Central memory CD8-positive, alpha-beta T cell (primary cell): ENCODE measurements around the gene RPS6KL1.
"Not testable (repeated sequence)": the region's sequence is repeated elsewhere in the genome, so short reads cannot be mapped to it uniquely, and the experiment has no call there.

Source experiments
- ATAC-seq: fragments of 150-1000 bp; cut with Tn5 transposase; replicated peaks from 2 replicates; pipeline ENCODE4 v1.10.0; 2022; ENCODE audit warnings: mild to moderate bottlenecking, moderate FRiP score, moderate number of reproducible peaks; ENCODE audit not compliant: poor library complexity, severe bottlenecking; ENCODE audit errors: extremely low read depth
- DNase-seq, 2 donors: peaks; one replicate each; pipeline ENCODE4 v3.0.0; 2021; ENCODE audit warnings: low spot score in 2 of 2
- H3K27ac Mint-ChIP-seq: one replicate; pipeline ENCODE4 v1.8.0; 2022; ENCODE audit warnings: low read depth, mild to moderate bottlenecking, moderate library complexity, mixed read lengths
- H3K27me3 Mint-ChIP-seq: one replicate; pipeline ENCODE4 v1.8.0; 2022; ENCODE audit warnings: mixed read lengths
- H3K36me3 Mint-ChIP-seq: one replicate; pipeline ENCODE4 v1.8.0; 2022; ENCODE audit warnings: mild to moderate bottlenecking, moderate library complexity, mixed read lengths; ENCODE audit not compliant: insufficient read depth
- H3K4me1 Mint-ChIP-seq: one replicate; pipeline ENCODE4 v1.8.0; 2022; ENCODE audit warnings: mixed read lengths
- H3K4me3 Mint-ChIP-seq: one replicate; pipeline ENCODE4 v1.8.0; 2022; ENCODE audit warnings: mild to moderate bottlenecking, moderate library complexity, mixed read lengths
- H3K9me3 Mint-ChIP-seq: one replicate; pipeline ENCODE4 v1.8.0; 2022; ENCODE audit warnings: mixed read lengths

RPS6KL1 gene

DNA sequence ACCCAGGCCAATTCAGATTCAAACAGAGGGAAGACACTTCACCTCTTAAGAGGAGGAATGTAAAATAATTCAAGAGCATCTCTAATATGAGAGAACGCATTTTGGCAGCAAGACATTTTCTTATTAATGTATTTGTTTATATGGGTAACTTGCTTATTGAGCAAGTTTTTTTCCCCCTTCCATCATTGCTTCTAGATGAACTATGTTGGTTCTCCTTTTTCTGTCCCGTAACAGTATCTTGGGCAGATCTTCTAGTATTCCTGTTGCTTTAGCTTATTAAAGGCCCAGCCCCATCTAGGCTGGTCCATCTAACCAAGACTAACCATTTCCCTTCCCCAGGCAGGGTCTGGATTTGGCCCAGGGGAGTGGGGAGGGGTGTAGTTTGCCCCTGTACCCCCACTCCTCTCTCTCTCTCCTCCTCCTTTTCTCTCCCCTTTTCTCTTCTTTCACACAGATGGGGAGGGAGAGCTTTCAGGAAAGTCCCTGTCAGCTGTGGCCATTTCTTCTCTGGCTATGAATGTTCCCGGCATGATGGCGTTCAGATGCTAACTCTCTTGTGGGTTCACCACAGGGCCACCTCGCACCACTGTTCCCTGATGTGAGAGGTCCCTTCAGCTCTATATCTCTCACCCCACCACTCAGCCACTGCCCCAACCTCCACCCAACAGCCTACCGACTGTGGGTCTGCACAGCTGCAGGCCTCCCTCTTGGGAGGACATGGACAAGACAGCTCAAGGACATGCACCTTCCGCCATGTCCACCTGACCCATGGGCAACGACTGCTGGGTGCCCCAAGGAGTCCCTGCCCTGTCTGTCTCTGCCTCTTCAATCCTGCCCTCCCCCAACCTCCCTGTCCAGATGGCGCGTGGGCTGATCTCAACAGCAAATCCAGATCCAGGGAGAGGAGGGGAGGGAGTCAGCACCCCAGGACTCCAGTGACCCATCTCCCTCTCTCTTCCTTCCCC lies 15.8 kb upstream of the RPS6KL1 start:
- DNase-seq (no peak), ATAC-seq (no peak)
- no peaks in the 10 kb centered on the region for H3K9me3 Mint-ChIP-seq
- no peak overlapping the region for H3K27ac Mint-ChIP-seq
- peaks cover 2% of the 10 kb centered on the region for H3K27me3 Mint-ChIP-seq
- H3K4me3 Mint-ChIP-seq, result no peak overlapping the region
- H3K4me1 Mint-ChIP-seq, result peaks cover 24% of the 10 kb centered on the region
- no peaks in the 10 kb centered on the region for H3K36me3 Mint-ChIP-seq

DNA sequence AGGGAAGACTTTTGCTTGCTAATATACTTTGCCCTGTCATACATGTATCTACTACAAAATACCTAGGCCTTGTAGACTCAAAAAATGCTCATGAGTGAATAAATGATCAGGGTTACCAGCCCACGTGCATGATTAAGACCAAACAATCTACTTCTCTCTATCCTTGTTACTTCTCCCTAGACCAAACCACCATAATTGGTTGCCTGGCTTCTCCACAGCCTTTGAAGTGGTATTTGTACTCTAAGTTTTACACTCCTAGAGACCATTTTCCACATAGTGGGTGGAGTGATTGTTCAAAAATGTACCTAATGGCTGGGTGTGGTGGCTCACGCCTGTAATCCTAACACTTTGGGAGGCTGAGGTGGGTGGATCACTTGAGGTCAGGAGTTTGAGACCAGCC lies 14.1 kb upstream of the RPS6KL1 start:
- no peaks in the 10 kb centered on the region for H3K9me3 Mint-ChIP-seq
- peaks cover 24% of the 10 kb centered on the region for H3K4me1 Mint-ChIP-seq
- no peak overlapping the region for H3K4me3 Mint-ChIP-seq

DNA sequence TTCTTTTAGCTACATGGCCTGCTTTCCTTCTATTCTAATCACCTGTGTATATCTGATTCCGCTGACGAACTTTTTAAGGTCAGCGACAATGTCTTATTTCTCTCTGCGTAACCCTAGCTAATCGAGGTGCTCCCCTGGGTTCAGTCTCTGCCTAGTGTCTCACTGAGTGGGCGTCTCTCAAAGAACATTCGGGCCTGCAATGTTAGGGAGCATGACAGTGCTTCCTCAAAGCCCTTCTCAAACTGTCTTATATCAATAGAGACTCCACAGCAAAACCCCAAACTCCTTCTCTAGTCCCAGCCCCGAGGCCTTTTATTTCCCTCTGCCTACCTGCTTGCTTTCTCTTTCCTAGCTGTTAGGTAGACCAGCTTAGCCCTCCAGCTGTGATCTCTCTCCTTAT lies 13.7 kb upstream of the RPS6KL1 start:
- H3K4me3 Mint-ChIP-seq, result no peak overlapping the region
- no peak overlapping the region for H3K27ac Mint-ChIP-seq
- no peaks in the 10 kb centered on the region for H3K9me3 Mint-ChIP-seq
- peaks cover 23% of the 10 kb centered on the region for H3K27me3 Mint-ChIP-seq
- H3K4me1 Mint-ChIP-seq, result peaks cover 19% of the 10 kb centered on the region
- H3K36me3 Mint-ChIP-seq, result peaks cover 2% of the 10 kb centered on the region
- DNase-seq (no peak), ATAC-seq (no peak)

More for the DNA sequence above, 14.1 kb upstream of the RPS6KL1 start:
- peaks cover 2% of the 10 kb centered on the region for H3K36me3 Mint-ChIP-seq
- DNase-seq (no peak), ATAC-seq (no peak)
- peaks cover 19% of the 10 kb centered on the region for H3K27me3 Mint-ChIP-seq
- H3K27ac Mint-ChIP-seq, result no peak overlapping the region

DNA sequence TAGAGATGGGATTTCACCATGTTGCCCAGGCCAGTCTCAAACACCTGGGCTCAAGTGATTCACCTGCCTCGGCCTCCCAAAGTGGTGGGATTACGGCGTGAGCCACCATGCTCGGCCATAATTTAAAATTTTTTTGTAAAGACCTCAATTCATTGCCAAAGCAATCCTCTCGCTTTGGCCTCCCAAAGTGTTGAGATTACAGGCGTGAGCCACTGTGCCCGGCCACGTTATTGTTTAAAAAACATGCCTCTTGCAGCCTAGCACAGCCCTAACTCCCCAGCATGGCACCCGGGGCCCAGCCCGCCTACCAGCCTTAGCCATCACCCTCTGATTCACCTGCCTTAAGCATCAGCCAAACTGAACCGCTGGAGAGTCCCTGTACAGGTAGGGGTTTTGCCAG lies 13.1 kb upstream of the RPS6KL1 start:
- ATAC-seq (no peak), DNase-seq (no peak)
- Mint-ChIP-seq H3K4me3 (no peak overlapping the region), H3K27me3 (peaks cover 29% of the 10 kb centered on the region), H3K4me1 (peaks cover 14% of the 10 kb centered on the region), H3K36me3 (peaks cover 2% of the 10 kb centered on the region), H3K27ac (no peak overlapping the region), H3K9me3 (no peaks in the 10 kb centered on the region)

DNA sequence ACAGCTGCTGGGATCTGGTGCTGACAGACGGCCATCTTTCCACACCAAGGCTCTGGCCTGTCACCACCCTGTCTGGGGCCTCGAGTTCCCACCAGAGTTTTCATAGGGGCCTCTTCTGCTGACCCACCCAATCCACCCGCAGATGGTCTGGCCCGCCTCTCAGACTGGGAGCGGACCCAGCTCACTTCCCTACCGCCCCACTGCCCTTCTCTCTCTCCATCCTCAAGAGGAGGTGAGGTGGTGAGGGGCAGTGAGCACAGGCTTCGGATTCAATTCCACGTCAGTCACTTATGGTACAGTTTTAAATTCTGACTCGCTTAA lies 12.3 kb upstream of the RPS6KL1 start:
- Mint-ChIP-seq H3K27me3 (peaks cover 33% of the 10 kb centered on the region), H3K4me3 (no peak overlapping the region), H3K9me3 (no peaks in the 10 kb centered on the region)

DNA sequence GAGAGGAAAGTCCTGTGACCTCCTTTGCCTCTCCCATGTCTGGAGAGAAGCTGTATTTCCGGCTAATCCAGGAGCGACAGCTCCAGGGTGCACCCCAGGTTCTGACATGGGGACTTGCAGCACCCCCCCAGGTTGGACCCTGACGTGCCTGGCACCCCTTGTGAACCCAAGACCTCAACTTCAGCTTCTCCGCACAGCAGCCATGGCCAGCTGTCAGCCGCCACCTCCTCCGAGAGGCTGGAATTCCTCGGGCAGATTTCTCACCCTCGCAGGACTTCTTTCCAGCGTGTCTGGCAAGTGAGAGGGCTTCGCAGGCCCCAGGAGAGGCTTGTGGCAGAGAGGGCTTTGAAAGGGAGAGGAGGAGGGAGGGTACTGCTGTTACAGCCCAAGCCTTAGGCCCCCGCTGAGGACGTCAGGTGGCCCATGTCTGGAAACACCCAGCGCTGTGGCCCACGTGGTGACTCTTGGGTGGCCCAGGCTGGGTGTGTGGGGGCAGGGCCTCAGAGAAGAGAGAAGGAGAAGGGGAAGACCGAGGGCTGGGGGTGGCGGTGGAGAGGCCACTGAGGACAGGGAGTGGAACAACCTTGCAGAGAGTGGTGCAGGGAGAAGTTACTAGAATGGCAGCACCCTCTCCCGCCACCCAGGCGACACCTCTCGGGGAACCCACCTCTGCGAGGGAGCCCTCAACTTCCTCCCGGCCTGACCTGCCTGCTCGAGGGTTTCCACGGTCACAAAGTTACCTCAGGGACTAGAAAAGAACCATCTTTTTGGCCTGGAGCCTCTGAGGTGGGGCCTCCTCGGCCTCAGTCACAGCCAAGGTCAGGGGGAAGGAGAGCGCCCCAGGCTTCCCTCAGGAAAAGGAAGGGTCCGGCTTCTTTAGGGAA lies 11.7 kb upstream of the RPS6KL1 start:
- no peak for DNase-seq

More for the DNA sequence above, 12.3 kb upstream of the RPS6KL1 start:
- H3K36me3 Mint-ChIP-seq, result peaks cover 2% of the 10 kb centered on the region
- no peak overlapping the region for H3K27ac Mint-ChIP-seq
- no peak for ATAC-seq
- DNase-seq, result no peak
- peaks cover 11% of the 10 kb centered on the region for H3K4me1 Mint-ChIP-seq

DNA sequence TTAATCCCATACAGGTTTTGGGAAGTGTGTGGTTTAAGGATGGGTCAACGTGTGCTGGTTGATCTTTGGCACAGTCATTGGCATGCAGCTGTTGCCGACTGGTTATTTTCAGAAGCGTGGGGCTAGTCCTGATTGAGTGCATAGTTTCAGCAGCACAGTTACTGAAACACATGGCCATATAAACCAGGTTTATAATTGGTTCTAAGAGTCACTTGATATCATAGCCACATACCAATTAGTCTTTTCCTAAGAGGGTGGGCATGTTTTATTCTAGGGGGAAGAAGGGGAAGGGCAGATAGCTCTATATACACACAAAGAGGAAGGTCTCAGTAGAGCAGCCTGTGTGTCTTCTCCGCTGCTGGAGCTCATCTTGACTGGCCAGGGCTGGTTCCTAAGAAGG lies 11.0 kb upstream of the RPS6KL1 start:
- Mint-ChIP-seq H3K27ac (no peak overlapping the region), H3K9me3 (no peaks in the 10 kb centered on the region), H3K4me3 (no peak overlapping the region), H3K4me1 (peaks cover 5% of the 10 kb centered on the region), H3K36me3 (peaks cover 2% of the 10 kb centered on the region), H3K27me3 (peaks cover 33% of the 10 kb centered on the region)
- DNase-seq, result no peak
- no peak for ATAC-seq

More for the DNA sequence above, 11.7 kb upstream of the RPS6KL1 start:
- H3K36me3 Mint-ChIP-seq, result peaks cover 2% of the 10 kb centered on the region
- H3K27ac Mint-ChIP-seq, result no peak overlapping the region
- H3K9me3 Mint-ChIP-seq, result no peaks in the 10 kb centered on the region
- H3K27me3 Mint-ChIP-seq, result peaks cover 33% of the 10 kb centered on the region
- no peak overlapping the region for H3K4me3 Mint-ChIP-seq
- no peak for ATAC-seq
- H3K4me1 Mint-ChIP-seq, result peaks cover 5% of the 10 kb centered on the region

DNA sequence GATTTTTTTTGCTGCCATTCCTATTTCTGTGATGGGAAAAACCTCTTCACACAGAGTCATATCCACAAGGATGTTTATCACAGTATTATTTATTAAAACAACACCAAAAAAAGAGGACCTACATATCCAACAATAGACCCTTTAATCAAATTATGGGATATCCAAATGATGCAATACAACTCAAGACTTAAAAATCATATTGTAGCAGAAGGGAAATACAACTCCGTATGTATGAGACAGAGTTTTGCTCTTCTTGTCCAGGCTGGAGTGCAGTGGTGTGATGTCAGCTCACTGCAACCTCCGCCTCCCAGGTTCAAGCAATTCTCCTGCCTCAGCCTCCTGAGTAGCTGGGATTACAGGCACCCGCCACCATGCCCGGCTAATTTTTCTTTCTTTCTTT lies 9.9 kb upstream of the RPS6KL1 start:
- not testable (repeated sequence) for H3K36me3 Mint-ChIP-seq, H3K4me3 Mint-ChIP-seq, ATAC-seq, H3K9me3 Mint-ChIP-seq, H3K4me1 Mint-ChIP-seq, DNase-seq, H3K27ac Mint-ChIP-seq
- H3K27me3 Mint-ChIP-seq, result peaks cover 33% of the 10 kb centered on the region

DNA sequence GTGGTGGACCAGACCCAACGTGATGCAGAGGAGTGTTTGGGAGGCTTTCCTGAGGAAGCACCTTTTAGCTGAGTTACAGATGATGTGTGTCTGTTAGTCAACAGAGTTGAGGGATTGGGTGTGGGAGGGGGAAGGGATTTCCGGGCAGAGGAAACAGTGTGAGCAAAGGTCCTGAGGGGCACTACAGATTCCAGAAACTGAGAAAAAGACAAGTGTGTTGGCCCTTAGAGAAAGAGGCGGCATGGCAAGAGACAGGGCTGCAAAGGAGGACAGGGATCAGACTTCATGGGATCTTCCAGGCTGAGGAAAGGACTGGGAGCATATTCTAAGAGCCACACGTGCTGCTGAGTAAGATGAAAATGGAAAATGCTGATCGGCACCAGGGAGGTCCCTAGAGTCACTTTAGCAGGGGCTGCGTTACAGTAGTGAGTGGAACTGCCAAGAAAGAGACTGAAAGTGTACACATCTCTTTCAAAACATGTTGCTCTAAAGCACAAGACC lies 9.4 kb upstream of the RPS6KL1 start:
- H3K36me3 Mint-ChIP-seq, result peaks cover 2% of the 10 kb centered on the region
- no peak overlapping the region for H3K27ac Mint-ChIP-seq
- ATAC-seq (no peak), DNase-seq (no peak)
- peaks cover 5% of the 10 kb centered on the region for H3K4me1 Mint-ChIP-seq
- H3K9me3 Mint-ChIP-seq, result no peaks in the 10 kb centered on the region
- no peak overlapping the region for H3K4me3 Mint-ChIP-seq
- peaks cover 33% of the 10 kb centered on the region for H3K27me3 Mint-ChIP-seq

DNA sequence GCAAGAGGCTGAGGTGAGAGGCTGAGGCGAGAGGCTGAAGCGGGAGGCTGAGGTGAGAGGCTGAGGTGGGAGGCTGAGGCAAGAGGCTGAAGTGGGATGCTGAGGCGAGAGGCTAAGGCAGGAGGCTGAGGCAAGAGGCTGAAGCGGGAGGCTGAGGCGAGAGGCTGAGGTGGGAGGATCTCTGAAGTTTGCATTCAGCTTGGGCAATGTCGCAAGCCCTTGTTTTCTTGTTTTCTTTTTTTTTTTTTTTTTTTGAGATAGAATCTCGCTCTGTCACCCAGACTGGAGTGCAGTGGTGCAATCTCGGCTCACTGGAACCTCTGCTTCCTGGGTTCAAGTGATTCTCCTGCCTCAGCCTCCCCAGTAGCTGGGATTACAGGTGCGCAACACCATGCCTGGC lies 8.7 kb upstream of the RPS6KL1 start:
- not testable (repeated sequence) for ATAC-seq

DNA sequence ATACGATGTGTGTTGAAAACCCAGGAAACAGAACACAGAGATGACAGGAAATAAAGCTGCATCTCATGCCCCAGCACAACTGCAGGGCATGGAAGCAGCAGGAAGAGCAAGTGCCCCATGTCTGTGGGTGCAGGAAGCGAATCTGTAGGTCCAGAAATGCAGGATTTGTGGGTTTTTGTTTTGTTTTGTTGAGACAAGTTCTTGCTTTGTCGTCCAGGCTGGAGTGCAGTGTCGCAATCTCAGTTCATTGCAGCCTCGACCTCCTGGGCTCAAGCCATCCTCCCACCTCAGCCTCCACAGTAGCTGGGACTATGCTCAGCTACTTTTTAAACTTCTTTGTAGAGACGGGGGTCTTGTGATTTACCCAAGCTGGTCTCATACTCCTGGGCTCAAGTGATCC lies 6.2 kb upstream of the RPS6KL1 start:
- Mint-ChIP-seq H3K9me3 (no peaks in the 10 kb centered on the region), H3K4me3 (no peak overlapping the region), H3K4me1 (no peaks in the 10 kb centered on the region), H3K36me3 (peaks cover 2% of the 10 kb centered on the region), H3K27me3 (peaks cover 60% of the 10 kb centered on the region), H3K27ac (no peak overlapping the region)
- DNase-seq (no peak), ATAC-seq (no peak)

More for the DNA sequence above, 8.7 kb upstream of the RPS6KL1 start:
- not testable (repeated sequence) for H3K36me3 Mint-ChIP-seq, H3K4me3 Mint-ChIP-seq, H3K4me1 Mint-ChIP-seq, H3K9me3 Mint-ChIP-seq, H3K27ac Mint-ChIP-seq, DNase-seq
- H3K27me3 Mint-ChIP-seq, result peaks cover 37% of the 10 kb centered on the region

DNA sequence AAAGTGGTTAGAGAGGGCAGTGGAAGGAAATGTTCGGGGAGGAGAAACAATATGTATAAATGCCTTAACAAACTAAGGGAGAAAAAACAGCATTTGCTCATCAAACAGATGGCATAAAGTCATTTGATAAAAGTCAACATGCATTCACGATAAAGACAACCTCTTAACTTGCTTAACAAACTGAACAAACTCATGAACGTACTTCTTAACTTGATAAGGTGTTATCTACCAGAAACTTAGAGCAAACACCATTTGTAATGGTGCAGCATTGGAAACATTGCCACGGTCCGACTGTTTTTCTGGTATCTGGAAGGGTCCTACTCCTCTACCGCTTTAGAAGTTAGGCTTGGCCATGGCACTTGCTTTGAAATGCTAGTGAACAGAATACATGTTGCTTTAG lies 4.2 kb upstream of the RPS6KL1 start:
- no peak for DNase-seq
- Mint-ChIP-seq H3K9me3 (no peaks in the 10 kb centered on the region), H3K4me3 (no peak overlapping the region), H3K4me1 (no peaks in the 10 kb centered on the region), H3K36me3 (no peaks in the 10 kb centered on the region), H3K27me3 (peaks cover 55% of the 10 kb centered on the region), H3K27ac (no peak overlapping the region)
- no peak for ATAC-seq
